K562 (cell line): ENCODE measurements around the gene GLRX5. TPM values are rescaled to one million over a fixed set of nuclear protein-coding genes. Genes with fewer than 3 reads are reported as not detected.

Experiments used
- ATAC-seq: fragments of 200-7000 bp; cut with Tn5 transposase; 3 replicates; pipeline ENCODE4 v1.9.1; 2020; ENCODE audit warnings: moderate library complexity
- BruUV-seq: library from RNA; stranded (reverse); fragments of 400-500 nt; replicated peaks from 2 replicates; lab custom pipeline; 2021; lab: Mats Ljungman, UMichigan
- CTCF ChIA-PET: fragments of 300-600 bp; formaldehyde crosslinking; extraction: SDS; loops from one replicate; lab custom pipeline; 2021; ENCODE audit warnings: low intra/inter-chr PET ratio; lab: Yijun Ruan, JAX
- POLR2A ChIA-PET: fragments of 300-600, 350-650 bp; sonication (Branson Sonifier 250); formaldehyde crosslinking; extraction: SDS; loops from one replicate; lab custom pipeline; 2021; ENCODE audit warnings: antibody characterized with exemption, inconsistent platforms; lab: Yijun Ruan, JAX
- DNase-seq, 4 experiments: peaks; one replicate each; pipeline versions ENCODE4 v3.0.0 to v3.0.0-alpha.2; 2011 to 2018; ENCODE audit warnings: low spot score in 3 of 4, mixed read lengths in 3 of 4; ENCODE audit errors: extremely low read depth in 1 of 4
- FAIRE-seq: peaks from 2 replicates; lab custom pipeline; 2011; peaks lifted over from hg19 to GRCh38; lab: Jason Lieb, UNC
- H2AFZ ChIP-seq: 2 replicates; pipeline ENCODE4 v1.6.0; 2011; ENCODE audit warnings: low read depth, low read length, control low read depth, inconsistent platforms
- H3K27ac ChIP-seq: fragments of 200-600 bp; 3 replicates; pipeline ENCODE4 v1.8.0; 2011; ENCODE audit warnings: low read depth, mild to moderate bottlenecking, control low read depth, inconsistent platforms, low read length, moderate library complexity, mixed read lengths; ENCODE audit errors: extremely low read depth
- H3K27me3 ChIP-seq, 2 experiments: fragments of 300-600 bp in 1 of 2; 2 replicates in 1 of 2; 3 replicates in 1 of 2; pipeline versions ENCODE4 v1.6.0 to v1.8.0; 2011; ENCODE audit warnings: inconsistent platforms in 2 of 2, low read length in 2 of 2, mild to moderate bottlenecking in 1 of 2, mixed read lengths in 1 of 2, moderate library complexity in 1 of 2; ENCODE audit not compliant: control insufficient read depth in 2 of 2, insufficient read depth in 2 of 2
- H3K36me3 ChIP-seq: fragments of 300-600 bp; 3 replicates; pipeline ENCODE4 v1.8.0; 2011; ENCODE audit warnings: mild to moderate bottlenecking, low read length, inconsistent platforms; ENCODE audit not compliant: control insufficient read depth, insufficient read depth
- H3K4me1 ChIP-seq, 2 experiments: fragments of 200-600 bp in 1 of 2; replicated peaks in 1 of 2; 2 replicates in 1 of 2; 3 replicates in 1 of 2; pipeline versions ENCODE4 v1.5.1 to v1.8.0; 2011; ENCODE audit warnings: inconsistent platforms in 2 of 2, low read length in 2 of 2, mild to moderate bottlenecking in 1 of 2, mixed read lengths in 1 of 2, moderate library complexity in 1 of 2; ENCODE audit not compliant: control insufficient read depth in 2 of 2, insufficient read depth in 2 of 2
- H3K4me2 ChIP-seq: 2 replicates; pipeline ENCODE4 v1.6.1; 2011; ENCODE audit warnings: low read length, control low read depth, inconsistent platforms, mixed read lengths; ENCODE audit not compliant: insufficient read depth
- H3K4me3 ChIP-seq: fragments of 200-600 bp; sonication (generic), shearing (Covaris generic); 2 replicates; pipeline ENCODE4 v1.5.1; 2016; ENCODE audit warnings: control low read depth, inconsistent platforms
- H3K79me2 ChIP-seq: fragments of 200-600 bp; 3 replicates; pipeline ENCODE4 v1.8.0; 2011; ENCODE audit warnings: low read length, inconsistent platforms; ENCODE audit not compliant: control insufficient read depth, insufficient read depth
- H3K9ac ChIP-seq, 2 experiments: 2 replicates each; pipeline versions ENCODE4 v1.6.0 to v1.6.1; 2011; ENCODE audit warnings: low read depth in 2 of 2, low read length in 2 of 2, control low read depth in 1 of 2, inconsistent platforms in 1 of 2, mild to moderate bottlenecking in 1 of 2, mixed read lengths in 1 of 2; ENCODE audit not compliant: insufficient read depth in 1 of 2
- H3K9me1 ChIP-seq: one replicate; pipeline ENCODE4 v1.6.0; 2011; ENCODE audit warnings: inconsistent platforms, mild to moderate bottlenecking, low read length, moderate library complexity; ENCODE audit not compliant: control insufficient read depth, insufficient read depth
- H3K9me3 ChIP-seq: replicated peaks from 2 replicates; pipeline ENCODE4 v1.5.1; 2011; ENCODE audit warnings: low read depth, low read length, inconsistent platforms; ENCODE audit not compliant: control insufficient read depth, insufficient read depth
- H4K20me1 ChIP-seq: replicated peaks from 2 replicates; pipeline ENCODE4 v1.6.1; 2011; ENCODE audit warnings: low read length, inconsistent platforms, mixed read lengths; ENCODE audit not compliant: control insufficient read depth, insufficient read depth
- ARNT ChIP-seq, 2 experiments: fragments of 450-650 bp; IDR thresholded peaks; 2 replicates each; pipeline ENCODE4 v1.6.1; 2016; ENCODE audit warnings: mild to moderate bottlenecking in 1 of 2
- HCFC1 ChIP-seq: IDR thresholded peaks from 2 replicates; pipeline ENCODE4 v1.6.1; 2012; ENCODE audit warnings: low read depth, low read length, improper control_type of control experiment
- HDAC2 ChIP-seq: fragments of 450-650 bp; IDR thresholded peaks from 2 replicates; pipeline ENCODE4 v1.6.1; 2016; ENCODE audit warnings: mild to moderate bottlenecking
- MCM2 ChIP-seq: fragments of 450-650 bp; IDR thresholded peaks from 2 replicates; pipeline ENCODE4 v1.6.1; 2017; ENCODE audit warnings: low read depth, mild to moderate bottlenecking
- MLLT1 ChIP-seq, 2 experiments: fragments of 450-650 bp; IDR thresholded peaks; 2 replicates each; pipeline ENCODE4 v1.6.1; 2016
- NR3C1 ChIP-seq: sonication (generic); formaldehyde crosslinking; IDR thresholded peaks from 2 replicates; pipeline ENCODE4 v1.8.1; 2022; ENCODE audit warnings: missing genetic modification reagents
- NRF1 ChIP-seq, 2 experiments: fragments of 450-650 bp; IDR thresholded peaks in 1 of 2; conservative IDR thresholded peaks in 1 of 2; 2 replicates each; pipeline ENCODE4 v1.6.1; 2014; ENCODE audit warnings: mild to moderate bottlenecking in 2 of 2
- PHF8 ChIP-seq: fragments of 200-600 bp; sonication (generic); IDR thresholded peaks from 2 replicates; pipeline ENCODE4 v1.6.1; 2012; ENCODE audit warnings: mixed run types, mild to moderate bottlenecking, inconsistent platforms, low read length, moderate library complexity, borderline replicate concordance
- POLR3A ChIP-seq: IDR thresholded peaks from 2 replicates; pipeline ENCODE4 v1.6.1; 2011; ENCODE audit warnings: borderline replicate concordance, mild to moderate bottlenecking, moderate library complexity; ENCODE audit not compliant: insufficient read length, insufficient read depth; ENCODE audit errors: extremely low read depth
- SETDB1 ChIP-seq: IDR thresholded peaks from one replicate; pipeline ENCODE4 v1.6.1; 2012; ENCODE audit warnings: low read length, control low read depth, inconsistent platforms
- SMAD1 ChIP-seq: fragments of 150-350 bp; IDR thresholded peaks from 2 replicates; pipeline ENCODE4 v1.6.1; 2014; ENCODE audit warnings: low read length, low read depth; ENCODE audit not compliant: partially characterized antibody
- ZBTB8A ChIP-seq: fragments of 450-650 bp; IDR thresholded peaks from 2 replicates; pipeline ENCODE4 v1.6.1; 2018; ENCODE audit warnings: mild to moderate bottlenecking, moderate library complexity; ENCODE audit not compliant: partially characterized antibody
- ZNF146 ChIP-seq: IDR thresholded peaks from one replicate; pipeline ENCODE4 v1.6.1; 2018; ENCODE audit warnings: missing compliant biosample characterization; ENCODE audit not compliant: unreplicated experiment
- ZNF274 ChIP-seq: IDR thresholded peaks from 2 replicates; pipeline ENCODE4 v1.6.1; 2011; ENCODE audit warnings: low read depth, mild to moderate bottlenecking, low read length, moderate library complexity, borderline replicate concordance
- ZNF444 ChIP-seq: fragments of 250-450 bp; sonication (Bioruptor Pico); IDR thresholded peaks from 2 replicates; pipeline ENCODE4 v1.4.0; 2020; ENCODE audit warnings: mild to moderate bottlenecking, moderate library complexity
- ZNF561 ChIP-seq: fragments of 450-650 bp; formaldehyde crosslinking; conservative IDR thresholded peaks from 2 replicates; pipeline ENCODE4 v1.4.0; 2020; ENCODE audit warnings: mild to moderate bottlenecking, moderate library complexity
- ZNF785 ChIP-seq: fragments of 250-450 bp; sonication (Bioruptor Pico); IDR thresholded peaks from 2 replicates; pipeline ENCODE4 v1.4.0; 2020; ENCODE audit warnings: mild to moderate bottlenecking
- ZNF830 ChIP-seq: fragments of 250-450 bp; sonication (Bioruptor Pico); IDR thresholded peaks from 2 replicates; pipeline ENCODE4 v1.5.0; 2021; ENCODE audit warnings: mild to moderate bottlenecking
- WGBS: fragments of 100-300 bp; shearing (Covaris generic); methylation state at CpG from one replicate; pipeline ENCODE4 v1.1.6; 2016; ENCODE audit warnings: low coverage, mixed read lengths; ENCODE audit not compliant: insufficient coverage; ENCODE audit errors: missing lambda C conversion rate; 5-methylcytosine and 5-hydroxymethylcytosine counted together
- in situ Hi-C: fragments of 300-500 bp; cut with MboI; formaldehyde crosslinking; loops from 4 replicates; pipeline ENCODE4 v1.15.0; 2018; ENCODE audit warnings: inconsistent platforms, mixed read lengths
- intact Hi-C: fragments of 100-400 bp; cut with micrococcal nuclease; formaldehyde crosslinking; loops from 2 replicates; pipeline ENCODE4 v1.14.2; 2022
- polyA plus RNA-seq, 8 experiments: library from polyadenylated mRNA; depleted of rRNA in 4 of 8; stranded (reverse) in 5 of 8; unstranded in 3 of 8; fragments of >200 nt; fragmentation: Nextera tagmentation in 2 of 8; fragmentation: Illumina TruSeq in 1 of 8; extraction: Ambion mirVana in 2 of 8; extraction: Trizol in 1 of 8; gene quantifications; 2 replicates each; pipeline versions ENCODE4 v1.2.1 to v1.2.3, GENCODE V29; 2011 to 2014; ENCODE audit warnings: inconsistent platforms in 1 of 8, missing spikeins in 1 of 8
- total RNA-seq, 7 experiments: library from RNA; depleted of rRNA in 6 of 7; stranded (reverse); fragments of >200 nt in 6 of 7; fragmentation: Illumina TruSeq in 2 of 7; extraction: Trizol in 2 of 7; gene quantifications; 2 replicates each; pipeline versions ENCODE4 v1.2.1 to v1.2.3, GENCODE V29; 2011 to 2021; ENCODE audit warnings: low replicate concordance in 1 of 7
- TF ChIP-seq, protein P1 (sequence below): sonication (generic); formaldehyde crosslinking; IDR thresholded peaks from 2 replicates; pipeline ENCODE4 v1.8.0; 2022; ENCODE audit warnings: mild to moderate bottlenecking, missing genetic modification reagents

GLRX5 gene
- total and polyA plus RNA-seq, 9 of the 15 experiments (the other 6 are each of a cell fraction or from before 2014, with no cell fraction given): 16.7 to 96.8 (median 66.8) TPM

GRCh38 chr14:95557832-95558231, 23.0 kb downstream of the GLRX5 start:
- H3K27ac ChIP-seq: no peak overlapping the region
- H3K9me3 ChIP-seq: no peaks in the 10 kb centered on the region
- no peak overlapping the region for H3K4me2 ChIP-seq
- H3K27me3 ChIP-seq: 0 out of 5 replicates have a peak, but pooled peaks cover 0 to 10% of the 10 kb centered on the region in 2 experiments
- no TSS peak for BruUV-seq
- no peaks in the 10 kb centered on the region for H3K79me2 ChIP-seq
- H3K36me3 ChIP-seq: no peaks in the 10 kb centered on the region
- H3K4me3 ChIP-seq: no peak overlapping the region
- no peaks in the 10 kb centered on the region; a peak in 2 of 5 replicates for H3K4me1 ChIP-seq
- no peak for FAIRE-seq
- WGBS: 0% methylated on average over 2 of the region's 2 CpGs
- in situ Hi-C loops: loop anchor here (25.0 kb wide), 2 partner anchors 704 to 854 kb away; partner anchors contain the start of gene BDKRB1
- POLR2A ChIA-PET: no interaction called here
- H3K9me1 ChIP-seq: no peaks in the 10 kb centered on the region
- H2AFZ ChIP-seq: no peak overlapping the region
- intact Hi-C loops: no loop called here
- TF ChIP-seq ZBTB8A: no peak
- TF ChIP-seq SMAD1: no peak
- TF ChIP-seq, protein P1, sequence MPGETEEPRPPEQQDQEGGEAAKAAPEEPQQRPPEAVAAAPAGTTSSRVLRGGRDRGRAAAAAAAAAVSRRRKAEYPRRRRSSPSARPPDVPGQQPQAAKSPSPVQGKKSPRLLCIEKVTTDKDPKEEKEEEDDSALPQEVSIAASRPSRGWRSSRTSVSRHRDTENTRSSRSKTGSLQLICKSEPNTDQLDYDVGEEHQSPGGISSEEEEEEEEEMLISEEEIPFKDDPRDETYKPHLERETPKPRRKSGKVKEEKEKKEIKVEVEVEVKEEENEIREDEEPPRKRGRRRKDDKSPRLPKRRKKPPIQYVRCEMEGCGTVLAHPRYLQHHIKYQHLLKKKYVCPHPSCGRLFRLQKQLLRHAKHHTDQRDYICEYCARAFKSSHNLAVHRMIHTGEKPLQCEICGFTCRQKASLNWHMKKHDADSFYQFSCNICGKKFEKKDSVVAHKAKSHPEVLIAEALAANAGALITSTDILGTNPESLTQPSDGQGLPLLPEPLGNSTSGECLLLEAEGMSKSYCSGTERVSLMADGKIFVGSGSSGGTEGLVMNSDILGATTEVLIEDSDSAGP (CRISPR knock-in tag): no peak
- TF ChIP-seq ARNT (IDR thresholded peaks at IDR 0.05): no peak
- no peak for TF ChIP-seq NR3C1 (CRISPR knock-in tag)
- no peak for TF ChIP-seq ZNF785 (CRISPR knock-in tag)
- no peak for TF ChIP-seq PHF8
- no peak for TF ChIP-seq HCFC1
- no peak for TF ChIP-seq HDAC2
- TF ChIP-seq POLR3A: no peak
- no peak for TF ChIP-seq ZNF830
- no peak for TF ChIP-seq ZNF146
- no peak for TF ChIP-seq MCM2
- no peak for TF ChIP-seq ZNF444 (CRISPR knock-in tag)
- no peak for TF ChIP-seq ZNF561
- no peak for TF ChIP-seq NRF1 (conservative IDR thresholded peaks at IDR 0.05 in 1 of 2, IDR thresholded peaks at IDR 0.05 in 1 of 2)
- TF ChIP-seq ZNF274: no peak
- TF ChIP-seq SETDB1: no peak
- TF ChIP-seq MLLT1 (IDR thresholded peaks at IDR 0.05): no peak
- no peak for DNase-seq
- ATAC-seq: no peak
- no peaks in the 10 kb centered on the region for H4K20me1 ChIP-seq
- H3K9ac ChIP-seq: no peak overlapping the region
- CTCF ChIA-PET: no interaction called here
